SJSA1 (cell line): ENCODE results near the gene SLC25A23. TPM values are rescaled to one million over a fixed set of nuclear protein-coding genes. Genes with fewer than 3 reads are reported as not detected.

Experiments used
- DNase-seq, 2 experiments: peaks; one replicate each; pipeline ENCODE4 v3.0.0-alpha.2; 2015 to 2020; ENCODE audit warnings: low spot score in 2 of 2, low read depth in 1 of 2
- H3K27ac ChIP-seq: fragments of 250-450 bp; sonication (Bioruptor Pico); 2 replicates; pipeline ENCODE4 v1.5.1; 2020; ENCODE audit warnings: mild to moderate bottlenecking, moderate library complexity
- H3K27me3 ChIP-seq: fragments of 250-450 bp; sonication (Bioruptor Pico); replicated peaks from 2 replicates; pipeline ENCODE4 v1.5.1; 2020; ENCODE audit warnings: mild to moderate bottlenecking, moderate library complexity
- H3K36me3 ChIP-seq: fragments of 250-450 bp; sonication (Bioruptor Pico); 2 replicates; pipeline ENCODE4 v1.5.1; 2020; ENCODE audit warnings: mild to moderate bottlenecking
- H3K4me1 ChIP-seq: fragments of 250-450 bp; sonication (Bioruptor Pico); replicated peaks from 2 replicates; pipeline ENCODE4 v1.6.1; 2021; ENCODE audit warnings: mild to moderate bottlenecking
- H3K4me3 ChIP-seq: fragments of 250-450 bp; sonication (Bioruptor Pico); 2 replicates; pipeline ENCODE4 v1.5.1; 2020; ENCODE audit warnings: mild to moderate bottlenecking
- H3K9me3 ChIP-seq: fragments of 250-450 bp; sonication (Bioruptor Pico); replicated peaks from 2 replicates; pipeline ENCODE4 v1.5.1; 2020; ENCODE audit warnings: mild to moderate bottlenecking
- total RNA-seq: library from RNA; depleted of rRNA; stranded (reverse); fragments of >200 nt; shearing (Covaris generic); gene quantifications from 2 replicates; pipeline ENCODE4 v1.2.3, GENCODE V29; 2014

SLC25A23 gene
- total RNA-seq, 1 experiment from 2014 or later: 5.0 TPM

GRCh38 chr19:6417713-6418561 lies 41.7 kb downstream of the SLC25A23 start:
- H3K36me3 ChIP-seq: peaks cover 89% of the 10 kb centered on the region
- peaks cover 1% of the 10 kb centered on the region for H3K4me1 ChIP-seq
- H3K9me3 ChIP-seq: no peaks in the 10 kb centered on the region
- H3K27me3 ChIP-seq: no peaks in the 10 kb centered on the region
- no peak overlapping the region for H3K4me3 ChIP-seq
- DNase-seq: no peak
- no peak overlapping the region for H3K27ac ChIP-seq

DNA sequence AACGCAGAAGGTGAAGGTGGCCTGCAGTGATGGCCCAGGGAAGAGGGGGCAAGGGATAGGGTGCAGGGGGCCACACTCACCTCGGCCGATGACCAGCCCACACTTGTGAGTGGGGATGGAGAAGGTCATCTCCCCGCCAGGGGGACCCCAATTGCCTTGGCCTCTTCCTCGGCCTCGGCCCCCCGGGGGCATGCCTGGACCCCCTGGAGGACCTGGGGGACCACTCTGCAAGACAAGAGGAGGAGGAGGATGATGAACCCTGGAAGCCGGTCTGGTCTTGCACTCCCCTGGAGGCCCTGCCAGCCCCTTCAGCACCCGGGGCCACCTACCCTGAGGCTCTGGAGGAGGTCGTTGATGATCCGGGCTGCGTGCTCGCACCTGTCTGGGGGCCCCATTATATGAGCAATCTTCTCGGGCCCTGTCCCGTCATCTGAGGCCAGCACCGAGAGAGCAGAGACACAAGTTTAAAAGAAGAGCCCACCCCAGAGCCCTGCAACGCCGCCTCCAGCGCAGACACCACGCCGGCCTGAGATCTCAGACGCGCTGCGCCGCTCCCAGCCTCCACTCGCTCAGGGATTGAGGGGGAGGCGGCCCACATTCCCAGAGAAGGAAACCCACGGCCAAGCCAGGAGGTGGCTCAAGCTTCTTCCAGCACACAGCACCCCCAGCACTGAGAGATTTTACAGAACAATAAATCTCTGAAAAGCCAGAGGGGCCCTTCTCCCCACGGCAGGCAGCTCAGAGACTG lies 42.8 kb downstream of the SLC25A23 start:
- Histone ChIP-seq H3K36me3 (peaks cover 87% of the 10 kb centered on the region), H3K4me1 (no peaks in the 10 kb centered on the region), H3K27me3 (no peaks in the 10 kb centered on the region), H3K4me3 (no peak overlapping the region), H3K27ac (no peak overlapping the region), H3K9me3 (no peaks in the 10 kb centered on the region)
- DNase-seq: no peak

- Histone ChIP-seq H3K9me3 (no peaks in the 10 kb centered on the region), H3K36me3 (peaks cover 79% of the 10 kb centered on the region), H3K4me3 (no peak overlapping the region), H3K27ac (no peak overlapping the region), H3K4me1 (no peaks in the 10 kb centered on the region), H3K27me3 (no peaks in the 10 kb centered on the region)
- no peak for DNase-seq
These were observed 43.9 kb downstream of the SLC25A23 start for GRCh38 chr19:6415591-6416190.

DNA sequence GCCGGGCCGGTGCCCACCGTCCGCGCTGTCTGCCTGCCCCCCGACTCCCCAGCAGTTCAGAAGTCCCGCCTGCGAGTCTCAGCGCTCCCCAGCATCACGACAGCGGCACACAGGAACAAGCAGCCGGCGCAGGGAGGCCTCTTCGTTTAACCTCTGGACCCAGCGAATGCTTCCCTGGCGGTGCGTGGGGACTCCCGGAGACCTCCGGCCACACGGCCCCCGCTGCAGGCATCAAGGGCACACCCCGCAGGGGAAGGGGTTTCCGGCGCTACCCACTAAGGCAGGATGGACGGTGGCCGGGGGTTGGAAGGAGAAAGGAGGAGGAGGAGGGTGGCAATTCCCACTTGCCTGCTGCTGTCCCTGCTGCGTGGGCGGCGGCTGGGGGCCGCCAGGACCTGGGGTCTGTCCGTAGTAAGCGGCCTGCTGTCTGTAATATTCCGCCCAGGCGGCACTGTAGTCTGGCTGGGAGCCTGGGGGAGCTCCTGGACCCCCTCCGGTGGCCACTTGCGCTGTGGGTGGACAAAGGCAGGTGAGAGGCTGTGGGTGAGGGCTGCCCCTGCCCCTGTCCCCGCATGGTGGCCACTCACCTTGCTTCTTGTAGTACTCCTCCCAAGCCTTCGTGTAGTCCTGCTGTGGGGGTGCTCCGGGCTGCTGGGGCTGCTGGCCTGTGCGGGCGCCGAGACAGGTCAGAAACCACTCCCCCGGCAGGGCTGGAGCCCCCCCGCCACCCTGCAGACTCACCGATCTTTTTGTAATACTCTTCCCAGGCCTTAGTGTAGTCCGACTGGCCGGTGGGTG lies 44.6 kb downstream of the SLC25A23 start:
- Histone ChIP-seq H3K27me3 (no peaks in the 10 kb centered on the region), H3K27ac (no peak overlapping the region), H3K9me3 (no peaks in the 10 kb centered on the region), H3K4me3 (no peak overlapping the region), H3K36me3 (peaks cover 72% of the 10 kb centered on the region), H3K4me1 (no peaks in the 10 kb centered on the region)
- no peak for DNase-seq

- DNase-seq: no peak
- Histone ChIP-seq H3K27me3 (no peaks in the 10 kb centered on the region), H3K9me3 (no peaks in the 10 kb centered on the region), H3K36me3 (peaks cover 61% of the 10 kb centered on the region), H3K4me3 (no peak overlapping the region), H3K4me1 (no peaks in the 10 kb centered on the region), H3K27ac (no peak overlapping the region)
These were observed 45.6 kb downstream of the SLC25A23 start for GRCh38 chr19:6413721-6414643.

- no peak overlapping the region for H3K27ac ChIP-seq
- H3K27me3 ChIP-seq: no peaks in the 10 kb centered on the region
- no peaks in the 10 kb centered on the region for H3K4me1 ChIP-seq
- no peak overlapping the region for H3K4me3 ChIP-seq
- no peak for DNase-seq
- no peaks in the 10 kb centered on the region for H3K9me3 ChIP-seq
- H3K36me3 ChIP-seq: peaks cover 55% of the 10 kb centered on the region
These were observed 46.3 kb downstream of the SLC25A23 start for GRCh38 chr19:6413291-6413690.

DNA sequence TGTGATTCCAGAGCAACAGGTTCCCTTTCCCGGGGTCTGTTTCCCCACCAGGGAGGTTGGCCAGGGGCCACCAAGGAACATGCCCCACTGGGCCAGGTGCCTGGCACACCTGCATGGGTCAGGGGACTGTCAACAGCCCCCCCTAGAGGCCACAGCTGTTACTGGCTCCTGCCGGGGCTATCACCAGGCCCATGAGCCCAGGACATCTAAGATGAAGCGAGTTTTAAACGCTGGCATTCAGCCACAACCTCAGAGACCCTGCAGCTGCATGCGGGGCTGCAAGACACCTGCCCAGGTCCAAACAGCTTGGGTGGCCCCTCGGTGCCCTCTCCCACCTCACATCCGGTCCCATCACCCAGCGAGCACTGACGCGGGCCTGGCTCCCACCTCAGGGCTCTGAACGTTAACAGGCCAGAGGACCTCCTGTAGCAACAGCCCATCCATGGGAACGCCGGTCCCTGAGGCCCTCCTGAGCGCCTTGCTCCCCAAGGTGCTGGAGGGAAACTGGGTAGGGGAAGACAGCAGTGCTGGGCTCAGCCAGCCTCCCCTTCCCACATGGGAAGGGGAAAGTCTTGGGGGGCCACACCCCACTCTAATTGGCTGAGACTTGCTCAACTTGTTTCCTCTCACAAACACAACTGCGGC lies 47.0 kb downstream of the SLC25A23 start:
- H3K27ac ChIP-seq: no peak overlapping the region
- H3K36me3 ChIP-seq: peaks cover 47% of the 10 kb centered on the region
- no peaks in the 10 kb centered on the region for H3K4me1 ChIP-seq
- no peak for DNase-seq
- no peaks in the 10 kb centered on the region for H3K27me3 ChIP-seq
- no peak overlapping the region for H3K4me3 ChIP-seq
- no peaks in the 10 kb centered on the region for H3K9me3 ChIP-seq

- no peaks in the 10 kb centered on the region for H3K9me3 ChIP-seq
- no peak overlapping the region for H3K4me3 ChIP-seq
- peaks cover 42% of the 10 kb centered on the region for H3K36me3 ChIP-seq
- H3K27me3 ChIP-seq: no peaks in the 10 kb centered on the region
- no peak overlapping the region for H3K27ac ChIP-seq
- no peak for DNase-seq
- H3K4me1 ChIP-seq: no peaks in the 10 kb centered on the region
These were observed 47.5 kb downstream of the SLC25A23 start for GRCh38 chr19:6412061-6412446.

DNA sequence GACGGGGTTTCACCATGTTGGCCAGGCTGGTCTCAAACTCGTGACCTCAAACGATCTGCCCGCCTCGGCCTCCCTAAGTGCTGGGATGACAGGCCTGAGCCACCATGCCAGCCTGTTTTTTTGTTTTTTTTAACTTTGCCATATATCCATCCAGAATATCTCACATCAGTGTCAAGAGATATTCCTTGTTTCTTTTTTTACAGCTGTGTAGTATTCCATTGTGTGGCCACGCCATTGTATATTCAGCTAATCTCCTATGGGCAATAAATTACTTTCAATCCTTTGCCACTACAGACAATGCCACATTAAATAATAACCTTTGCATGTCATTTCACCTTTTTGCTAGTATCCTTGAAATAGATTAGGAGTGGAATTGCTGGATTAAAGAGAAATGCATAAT lies 50.2 kb downstream of the SLC25A23 start:
- no peaks in the 10 kb centered on the region for H3K4me1 ChIP-seq
- no peak for DNase-seq
- H3K27ac ChIP-seq: no peak overlapping the region
- H3K27me3 ChIP-seq: no peaks in the 10 kb centered on the region
- no peak overlapping the region for H3K4me3 ChIP-seq
- H3K36me3 ChIP-seq: peaks cover 16% of the 10 kb centered on the region
- no peaks in the 10 kb centered on the region for H3K9me3 ChIP-seq

- no peaks in the 10 kb centered on the region for H3K4me1 ChIP-seq
- H3K36me3 ChIP-seq: no peaks in the 10 kb centered on the region
- H3K27ac ChIP-seq: no peak overlapping the region
- H3K4me3 ChIP-seq: no peak overlapping the region
- no peaks in the 10 kb centered on the region for H3K9me3 ChIP-seq
- H3K27me3 ChIP-seq: no peaks in the 10 kb centered on the region
- no peak for DNase-seq
These were observed 53.2 kb downstream of the SLC25A23 start for GRCh38 chr19:6406401-6406800.

DNA sequence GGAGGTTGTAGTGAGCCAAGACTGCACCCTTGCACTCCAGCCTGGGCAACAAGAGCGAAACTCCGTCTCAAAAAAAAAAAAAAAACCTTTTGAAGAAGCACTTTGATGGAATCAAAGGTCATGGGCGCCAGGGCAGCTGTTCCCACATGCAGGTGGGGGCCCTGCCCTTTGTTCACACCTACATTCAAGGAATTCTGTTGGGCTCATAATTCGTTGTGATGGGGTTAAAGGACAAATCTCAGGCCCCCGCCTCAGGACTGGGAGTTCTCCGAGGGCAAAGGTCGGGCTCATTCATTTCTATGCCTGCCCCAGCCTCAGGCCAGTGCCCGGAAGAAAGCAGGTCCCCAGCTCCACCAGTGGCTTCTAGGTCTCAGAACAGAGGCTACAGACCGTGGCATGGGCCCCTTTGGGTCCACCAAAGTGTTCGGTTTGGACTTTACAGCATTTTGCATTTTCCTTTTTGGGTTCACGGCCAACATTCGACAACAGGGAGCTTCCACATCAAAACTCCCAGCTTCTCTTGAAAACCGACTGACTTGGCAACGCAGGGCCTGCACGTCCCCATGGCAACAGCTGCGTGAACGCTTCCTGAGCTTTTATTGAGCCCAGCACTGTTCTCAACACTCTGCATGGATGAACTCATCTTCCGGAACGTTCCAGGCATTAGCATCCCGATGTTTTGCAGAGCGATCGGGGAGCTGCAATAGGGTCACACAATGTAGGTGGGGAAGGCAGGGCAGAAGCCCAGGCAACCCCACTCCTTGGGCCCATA lies 56.6 kb downstream of the SLC25A23 start:
- no peaks in the 10 kb centered on the region for H3K36me3 ChIP-seq
- H3K9me3 ChIP-seq: no peaks in the 10 kb centered on the region
- no peak overlapping the region for H3K27ac ChIP-seq
- no peaks in the 10 kb centered on the region for H3K27me3 ChIP-seq
- no peaks in the 10 kb centered on the region for H3K4me1 ChIP-seq
- no peak overlapping the region for H3K4me3 ChIP-seq
- no peak for DNase-seq

DNA sequence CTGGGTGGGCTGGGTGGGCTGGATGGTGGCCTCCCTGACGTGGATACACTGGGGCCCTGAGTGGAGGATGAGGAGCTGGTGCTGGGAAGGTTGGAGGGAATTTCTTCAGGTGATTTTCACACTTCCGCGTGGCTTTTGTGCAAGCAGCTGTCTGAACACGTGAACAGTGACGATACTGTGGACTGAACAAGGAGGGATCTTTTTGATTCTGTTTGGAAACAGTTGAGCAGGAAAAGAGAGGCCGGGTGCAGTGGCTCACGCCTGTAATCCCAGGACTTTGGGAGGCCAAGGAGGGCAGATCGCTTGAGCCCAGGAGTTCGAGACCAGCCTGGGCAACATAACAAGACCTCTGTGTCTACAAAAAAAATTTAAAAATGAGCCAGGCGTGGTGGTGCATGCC lies 57.5 kb downstream of the SLC25A23 start:
- Histone ChIP-seq H3K27me3 (no peaks in the 10 kb centered on the region), H3K9me3 (no peaks in the 10 kb centered on the region), H3K4me1 (no peaks in the 10 kb centered on the region), H3K4me3 (no peak overlapping the region), H3K27ac (no peak overlapping the region), H3K36me3 (no peaks in the 10 kb centered on the region)
- DNase-seq: no peak
